IMR-90 (cell line): Measurements from ENCODE around the gene CETP.

Experiments
- BHLHE40 ChIP-seq: fragments of 150-350 bp; IDR thresholded peaks from 2 replicates; pipeline ENCODE4 v1.6.1; 2016; ENCODE audit warnings: mild to moderate bottlenecking, low read depth, low read length
- FOS ChIP-seq: fragments of 150-350 bp; IDR thresholded peaks from 2 replicates; pipeline ENCODE4 v1.6.1; 2016; ENCODE audit warnings: low read depth, low read length
- MAFK ChIP-seq: IDR thresholded peaks from 2 replicates; pipeline ENCODE4 v1.6.1; 2012; ENCODE audit warnings: low read depth, low read length, improper control_type of control experiment
- MXI1 ChIP-seq: IDR thresholded peaks from 2 replicates; pipeline ENCODE4 v1.6.1; 2012; ENCODE audit warnings: low read depth, mild to moderate bottlenecking, low read length, moderate library complexity, borderline replicate concordance
- NFE2L2 ChIP-seq: fragments of 150-350 bp; IDR thresholded peaks from 2 replicates; pipeline ENCODE4 v1.6.1; 2016; ENCODE audit warnings: low read depth, mild to moderate bottlenecking, low read length
- POLR2A ChIP-seq: IDR thresholded peaks from 2 replicates; pipeline ENCODE4 v1.6.1; 2012; ENCODE audit warnings: mild to moderate bottlenecking, low read depth, low read length
- RAD21 ChIP-seq: IDR thresholded peaks from 2 replicates; pipeline ENCODE4 v1.6.1; 2012; ENCODE audit warnings: low read length, improper control_type of control experiment
- RCOR1 ChIP-seq: IDR thresholded peaks from 2 replicates; pipeline ENCODE4 v1.6.1; 2012; ENCODE audit warnings: mild to moderate bottlenecking, low read length, improper control_type of control experiment; ENCODE audit not compliant: insufficient replicate concordance
- RFX5 ChIP-seq: IDR thresholded peaks from 2 replicates; pipeline ENCODE4 v1.8.0; 2012; ENCODE audit warnings: low read depth, mild to moderate bottlenecking, low read length, moderate library complexity
- TF ChIP-seq, protein P1 (sequence below): conservative IDR thresholded peaks from 2 replicates; pipeline ENCODE4 v1.5.1; 2012; ENCODE audit warnings: mild to moderate bottlenecking, low read depth, low read length, improper control_type of control experiment
- TF ChIP-seq, protein P2 (sequence below): fragments of 150-350 bp; IDR thresholded peaks from 2 replicates; pipeline ENCODE4 v1.6.1; 2017; ENCODE audit warnings: mild to moderate bottlenecking, antibody characterized with exemption, low read length, low read depth
- TF ChIP-seq, protein P3 (sequence below): fragments of 150-350 bp; IDR thresholded peaks from 2 replicates; pipeline ENCODE4 v1.6.1; 2016; ENCODE audit warnings: low read depth, mild to moderate bottlenecking, low read length, moderate library complexity, borderline replicate concordance

DNA sequence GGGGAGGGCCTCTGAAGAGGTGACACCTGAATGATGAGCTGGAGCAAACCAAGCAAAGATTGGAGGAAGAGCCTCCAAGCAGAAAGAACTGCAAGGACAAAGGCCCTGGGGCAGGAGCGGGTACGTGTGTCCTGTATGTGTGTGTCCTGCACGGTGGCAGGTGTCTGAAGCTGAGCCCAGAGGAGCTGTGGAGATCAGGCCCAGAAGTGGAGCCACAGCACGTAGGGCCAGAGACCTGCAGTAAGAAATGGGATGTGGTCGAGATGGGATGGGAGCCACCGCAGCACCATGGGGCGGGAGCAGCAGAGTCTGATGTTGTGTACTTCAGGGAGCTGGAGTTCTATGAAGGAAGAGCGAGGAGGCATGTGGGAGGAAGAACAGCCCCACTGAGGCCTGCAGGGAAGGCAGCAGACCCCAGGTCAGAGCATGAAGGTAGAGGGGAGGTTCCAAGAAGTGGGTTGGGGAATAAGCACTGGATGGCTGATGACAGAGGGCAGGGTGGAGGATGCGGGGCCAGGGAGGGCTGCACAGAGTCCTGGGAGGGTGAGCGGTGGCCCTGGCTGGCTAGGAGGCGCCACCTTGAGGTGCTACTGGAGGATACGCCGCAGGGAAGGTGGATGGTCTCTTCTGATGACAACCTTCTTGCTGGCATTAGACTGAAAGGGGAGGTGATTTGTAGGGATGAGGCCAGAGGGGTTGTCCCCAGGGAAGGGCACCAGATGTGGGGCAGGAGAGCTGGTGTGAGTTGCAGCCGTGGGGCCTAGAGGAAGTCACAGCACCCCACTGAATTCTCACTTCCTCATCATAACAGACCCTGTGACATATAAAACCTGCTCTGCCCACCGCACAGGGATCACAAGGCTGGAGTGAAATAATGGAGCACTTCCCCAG, 10.6 kb upstream of the CETP start:
- TF ChIP-seq, protein P1, sequence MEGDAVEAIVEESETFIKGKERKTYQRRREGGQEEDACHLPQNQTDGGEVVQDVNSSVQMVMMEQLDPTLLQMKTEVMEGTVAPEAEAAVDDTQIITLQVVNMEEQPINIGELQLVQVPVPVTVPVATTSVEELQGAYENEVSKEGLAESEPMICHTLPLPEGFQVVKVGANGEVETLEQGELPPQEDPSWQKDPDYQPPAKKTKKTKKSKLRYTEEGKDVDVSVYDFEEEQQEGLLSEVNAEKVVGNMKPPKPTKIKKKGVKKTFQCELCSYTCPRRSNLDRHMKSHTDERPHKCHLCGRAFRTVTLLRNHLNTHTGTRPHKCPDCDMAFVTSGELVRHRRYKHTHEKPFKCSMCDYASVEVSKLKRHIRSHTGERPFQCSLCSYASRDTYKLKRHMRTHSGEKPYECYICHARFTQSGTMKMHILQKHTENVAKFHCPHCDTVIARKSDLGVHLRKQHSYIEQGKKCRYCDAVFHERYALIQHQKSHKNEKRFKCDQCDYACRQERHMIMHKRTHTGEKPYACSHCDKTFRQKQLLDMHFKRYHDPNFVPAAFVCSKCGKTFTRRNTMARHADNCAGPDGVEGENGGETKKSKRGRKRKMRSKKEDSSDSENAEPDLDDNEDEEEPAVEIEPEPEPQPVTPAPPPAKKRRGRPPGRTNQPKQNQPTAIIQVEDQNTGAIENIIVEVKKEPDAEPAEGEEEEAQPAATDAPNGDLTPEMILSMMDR: peak; percentile 70
- TF ChIP-seq, protein P2, sequence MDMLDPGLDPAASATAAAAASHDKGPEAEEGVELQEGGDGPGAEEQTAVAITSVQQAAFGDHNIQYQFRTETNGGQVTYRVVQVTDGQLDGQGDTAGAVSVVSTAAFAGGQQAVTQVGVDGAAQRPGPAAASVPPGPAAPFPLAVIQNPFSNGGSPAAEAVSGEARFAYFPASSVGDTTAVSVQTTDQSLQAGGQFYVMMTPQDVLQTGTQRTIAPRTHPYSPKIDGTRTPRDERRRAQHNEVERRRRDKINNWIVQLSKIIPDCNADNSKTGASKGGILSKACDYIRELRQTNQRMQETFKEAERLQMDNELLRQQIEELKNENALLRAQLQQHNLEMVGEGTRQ: no peak
- TF ChIP-seq RFX5: no peak
- TF ChIP-seq NFE2L2: no peak
- peak; percentile 14; the same call in 1 of the 2 replicates for TF ChIP-seq POLR2A
- TF ChIP-seq MAFK: no peak
- TF ChIP-seq RCOR1: no peak
- peak; percentile 81 for TF ChIP-seq RAD21
- no peak for TF ChIP-seq FOS
- no peak for TF ChIP-seq BHLHE40
- TF ChIP-seq, protein P3, sequence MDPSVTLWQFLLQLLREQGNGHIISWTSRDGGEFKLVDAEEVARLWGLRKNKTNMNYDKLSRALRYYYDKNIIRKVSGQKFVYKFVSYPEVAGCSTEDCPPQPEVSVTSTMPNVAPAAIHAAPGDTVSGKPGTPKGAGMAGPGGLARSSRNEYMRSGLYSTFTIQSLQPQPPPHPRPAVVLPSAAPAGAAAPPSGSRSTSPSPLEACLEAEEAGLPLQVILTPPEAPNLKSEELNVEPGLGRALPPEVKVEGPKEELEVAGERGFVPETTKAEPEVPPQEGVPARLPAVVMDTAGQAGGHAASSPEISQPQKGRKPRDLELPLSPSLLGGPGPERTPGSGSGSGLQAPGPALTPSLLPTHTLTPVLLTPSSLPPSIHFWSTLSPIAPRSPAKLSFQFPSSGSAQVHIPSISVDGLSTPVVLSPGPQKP: no peak
- TF ChIP-seq MXI1: no peak
